T-helper 17 cell (primary cell): ENCODE results near the gene DPH6. TPM values are rescaled to one million over a fixed set of nuclear protein-coding genes. Genes with fewer than 3 reads are reported as not detected.
A peak's percentile ranks its signal among the peaks of the same experiment; 100 is the strongest.

Source experiments
- ATAC-seq: fragments of 150-1000 bp; cut with Tn5 transposase; 2 replicates; pipeline ENCODE4 v1.10.0; 2021; ENCODE audit warnings: mild to moderate bottlenecking, moderate library complexity
- DNase-seq, 3 donors: peaks; one replicate each; pipeline versions ENCODE4 v3.0.0 to v3.0.0-alpha.2; 2020 to 2021
- H3K9me3 ChIP-seq: one replicate; pipeline ENCODE4 v1.7.0; 2013; ENCODE audit warnings: low read length, mild to moderate bottlenecking; ENCODE audit not compliant: control insufficient read depth, poor library complexity, severe bottlenecking
- H3K27ac Mint-ChIP-seq: one replicate; pipeline ENCODE4 v1.8.0; 2022; ENCODE audit warnings: mild to moderate bottlenecking, moderate library complexity, mixed read lengths
- H3K27me3 Mint-ChIP-seq: one replicate; pipeline ENCODE4 v1.8.0; 2022; ENCODE audit warnings: mixed read lengths
- H3K36me3 Mint-ChIP-seq: one replicate; pipeline ENCODE4 v1.8.0; 2022; ENCODE audit warnings: low read depth, mixed read lengths
- H3K4me1 Mint-ChIP-seq: one replicate; pipeline ENCODE4 v1.8.0; 2022; ENCODE audit warnings: mild to moderate bottlenecking, mixed read lengths
- H3K4me3 Mint-ChIP-seq: one replicate; pipeline ENCODE4 v1.8.0; 2022; ENCODE audit warnings: mild to moderate bottlenecking, moderate library complexity, mixed read lengths
- total RNA-seq, 4 donors: library from RNA in 2 of 4; stranded (reverse) in 2 of 4; gene quantifications; one replicate each; pipeline ENCODE4 v1.2.3 and lab custom pipeline; 2022 to 2026

Gene DPH6
- total RNA-seq, 2 donors from 2014 or later: 13.6 to 14.3 TPM

DNA sequence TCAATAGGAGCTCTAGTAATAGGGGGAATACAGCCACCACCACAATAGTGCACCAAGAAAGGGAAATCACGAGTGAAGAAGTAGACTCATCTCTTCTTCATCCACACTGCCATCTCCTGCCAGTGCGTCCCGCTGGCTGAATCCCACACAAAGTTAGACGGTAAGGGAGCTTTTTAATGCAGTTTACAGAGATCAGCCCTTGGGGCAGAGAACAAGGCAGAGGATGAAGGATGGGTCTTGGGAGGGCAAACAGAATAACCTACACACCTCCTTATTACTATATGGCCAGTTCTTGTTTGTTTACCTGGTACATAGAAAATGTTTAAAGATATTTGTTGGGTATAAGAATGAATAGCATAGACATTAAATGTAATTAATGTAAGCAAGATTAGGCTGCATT lies 11.0 kb upstream of the DPH6 start:
- H3K4me3 Mint-ChIP-seq: no peak overlapping the region
- no peaks in the 10 kb centered on the region for H3K9me3 ChIP-seq
- peaks cover 2% of the 10 kb centered on the region for H3K4me1 Mint-ChIP-seq
- DNase-seq: no peak
- H3K27ac Mint-ChIP-seq: no peak overlapping the region
- H3K27me3 Mint-ChIP-seq: peaks cover 5% of the 10 kb centered on the region
- no peaks in the 10 kb centered on the region for H3K36me3 Mint-ChIP-seq
- ATAC-seq: no peak

DNA sequence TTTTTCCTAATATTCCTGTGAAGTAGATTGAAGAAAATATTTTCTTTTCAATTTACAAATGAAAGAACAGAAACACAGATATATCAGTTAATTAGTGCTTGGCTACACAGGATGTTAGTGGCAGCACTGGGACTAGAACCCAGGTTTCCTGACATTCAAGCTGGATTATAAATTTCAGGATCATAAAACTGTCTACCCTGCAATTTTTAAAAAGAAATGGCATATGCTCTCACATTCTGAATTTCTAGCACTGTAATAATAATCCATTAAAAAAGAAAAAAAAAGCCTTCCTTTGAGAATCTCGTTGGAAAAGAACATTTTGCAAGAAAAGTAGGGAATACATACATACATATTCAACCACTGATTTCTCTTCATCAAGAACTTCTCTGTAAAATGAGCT lies 9.3 kb upstream of the DPH6 start:
- Mint-ChIP-seq H3K36me3 (no peaks in the 10 kb centered on the region), H3K4me1 (peaks cover 2% of the 10 kb centered on the region), H3K27ac (no peak overlapping the region), H3K4me3 (no peak overlapping the region), H3K27me3 (peaks cover 5% of the 10 kb centered on the region)
- DNase-seq (no peak), ATAC-seq (no peak)
- H3K9me3 ChIP-seq: no peaks in the 10 kb centered on the region

DNA sequence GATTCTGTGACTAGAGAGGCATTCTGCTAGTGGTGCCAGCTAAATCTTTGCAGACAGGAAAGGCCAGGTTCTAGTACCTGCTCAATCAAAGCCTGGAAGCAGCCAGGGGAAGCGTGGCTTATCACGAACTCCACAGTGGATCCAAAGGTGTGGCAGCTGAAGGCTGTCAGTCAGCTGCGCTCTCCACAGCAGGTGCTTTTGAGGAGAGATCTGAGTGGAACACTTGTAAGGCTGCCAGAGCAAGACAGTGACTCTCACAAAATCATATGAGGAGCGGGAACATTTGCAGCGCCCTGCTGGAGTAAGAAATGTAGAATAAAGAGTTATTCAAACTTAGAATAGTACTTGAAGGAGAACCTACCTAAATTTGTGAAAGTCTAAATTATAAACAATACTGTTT lies 5.0 kb upstream of the DPH6 start:
- ATAC-seq (no peak), DNase-seq (no peak)
- no peak overlapping the region for H3K27ac Mint-ChIP-seq
- no peak overlapping the region for H3K4me3 Mint-ChIP-seq
- no peaks in the 10 kb centered on the region for H3K9me3 ChIP-seq
- peaks cover 2% of the 10 kb centered on the region for H3K4me1 Mint-ChIP-seq
- H3K27me3 Mint-ChIP-seq: peaks cover 5% of the 10 kb centered on the region
- H3K36me3 Mint-ChIP-seq: no peaks in the 10 kb centered on the region

DNA sequence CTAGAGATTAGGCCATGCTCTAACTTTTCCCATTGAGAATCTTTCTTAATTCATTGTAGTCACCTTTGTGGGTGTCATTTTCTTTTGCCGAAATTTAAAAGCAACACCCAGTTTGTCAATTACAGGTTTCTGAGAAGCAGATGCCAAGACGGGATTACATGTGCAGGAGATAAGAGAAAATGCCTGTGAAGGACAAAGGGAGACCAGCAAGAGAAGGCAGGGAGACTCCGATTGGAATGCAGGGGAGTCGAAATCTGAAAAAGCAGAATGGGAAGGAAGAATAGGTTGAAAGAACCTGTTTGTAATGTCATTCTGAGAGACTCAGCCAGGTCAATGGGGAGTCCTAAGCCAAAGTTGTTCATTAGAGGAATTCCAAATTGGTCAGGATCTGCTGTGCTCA lies 3.6 kb upstream of the DPH6 start:
- Mint-ChIP-seq H3K4me3 (no peak overlapping the region), H3K27me3 (peaks cover 2% of the 10 kb centered on the region)

DNA sequence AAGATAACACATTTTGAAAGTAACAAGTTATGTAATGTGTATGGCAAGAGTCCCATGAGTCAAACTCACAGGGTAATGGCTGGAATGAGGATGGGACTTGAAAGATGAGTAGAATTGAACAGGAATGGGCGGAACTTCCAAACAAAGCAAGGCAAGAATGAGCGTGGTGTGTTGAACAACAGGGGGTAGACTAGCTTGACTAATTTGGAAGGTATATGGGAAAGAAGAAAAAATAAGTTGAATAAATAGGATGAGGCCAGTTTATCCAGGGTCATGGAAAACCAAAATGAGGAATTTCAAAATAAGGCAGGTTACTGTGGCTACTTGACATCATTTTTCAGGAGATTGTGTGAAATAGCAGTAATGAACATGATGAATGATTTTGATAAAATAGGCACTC lies 2.5 kb upstream of the DPH6 start:
- peaks cover 14% of the 10 kb centered on the region for H3K4me1 Mint-ChIP-seq
- H3K36me3 Mint-ChIP-seq: peaks cover 2% of the 10 kb centered on the region
- H3K4me3 Mint-ChIP-seq: no peak overlapping the region
- no peaks in the 10 kb centered on the region for H3K9me3 ChIP-seq
- no peak overlapping the region for H3K27ac Mint-ChIP-seq
- DNase-seq (no peak), ATAC-seq (no peak)
- H3K27me3 Mint-ChIP-seq: no peaks in the 10 kb centered on the region

More for the DNA sequence above, 3.6 kb upstream of the DPH6 start:
- peaks cover 13% of the 10 kb centered on the region for H3K4me1 Mint-ChIP-seq
- ATAC-seq: no peak
- H3K9me3 ChIP-seq: no peaks in the 10 kb centered on the region
- no peak for DNase-seq
- peaks cover 2% of the 10 kb centered on the region for H3K36me3 Mint-ChIP-seq
- no peak overlapping the region for H3K27ac Mint-ChIP-seq

DNA sequence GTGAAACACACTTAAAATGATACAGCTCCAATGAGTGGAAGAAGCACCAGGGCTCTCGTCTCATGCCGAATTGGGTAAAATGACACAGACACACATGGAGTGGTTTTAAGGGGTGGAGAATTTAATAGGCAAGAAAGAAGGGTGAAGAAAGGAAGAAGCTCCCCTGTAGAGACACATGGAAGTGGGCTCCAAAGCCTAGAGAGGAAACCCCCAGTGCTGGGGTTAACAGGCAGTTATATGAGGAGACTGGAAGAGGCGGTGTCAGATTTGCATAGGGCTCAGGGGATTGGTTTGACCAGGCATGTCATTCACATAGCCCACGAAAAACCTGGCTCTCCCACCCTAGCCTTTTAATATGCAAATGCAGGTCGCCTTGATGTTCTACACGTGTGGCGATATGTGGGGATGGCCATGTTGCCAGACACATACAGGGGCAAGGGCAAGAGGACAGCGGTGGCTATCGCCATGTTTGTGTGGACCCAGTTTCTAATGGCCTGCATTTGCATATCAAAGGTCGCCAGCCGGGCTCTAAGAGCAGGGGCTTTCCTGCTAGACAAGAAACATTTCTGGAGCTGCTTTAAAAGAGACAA lies 1.9 kb upstream of the DPH6 start:
- no peaks in the 10 kb centered on the region for H3K27me3 Mint-ChIP-seq
- no peak overlapping the region for H3K4me3 Mint-ChIP-seq
- peaks cover 14% of the 10 kb centered on the region for H3K4me1 Mint-ChIP-seq
- H3K9me3 ChIP-seq: no peaks in the 10 kb centered on the region
- ATAC-seq: no peak
- H3K36me3 Mint-ChIP-seq: peaks cover 2% of the 10 kb centered on the region
- DNase-seq: no peak
- no peak overlapping the region for H3K27ac Mint-ChIP-seq

GRCh38 chr15:35546511-35547381 lies 781 bp upstream of the DPH6 start:
- Mint-ChIP-seq H3K27ac (peak overlapping the region; percentile 99), H3K36me3 (peaks cover 2% of the 10 kb centered on the region), H3K4me1 (peaks cover 14% of the 10 kb centered on the region), H3K4me3 (peak overlapping the region; percentile 98), H3K27me3 (no peaks in the 10 kb centered on the region)
- DNase-seq (no peak), ATAC-seq (no peak)
- no peaks in the 10 kb centered on the region for H3K9me3 ChIP-seq

DNA sequence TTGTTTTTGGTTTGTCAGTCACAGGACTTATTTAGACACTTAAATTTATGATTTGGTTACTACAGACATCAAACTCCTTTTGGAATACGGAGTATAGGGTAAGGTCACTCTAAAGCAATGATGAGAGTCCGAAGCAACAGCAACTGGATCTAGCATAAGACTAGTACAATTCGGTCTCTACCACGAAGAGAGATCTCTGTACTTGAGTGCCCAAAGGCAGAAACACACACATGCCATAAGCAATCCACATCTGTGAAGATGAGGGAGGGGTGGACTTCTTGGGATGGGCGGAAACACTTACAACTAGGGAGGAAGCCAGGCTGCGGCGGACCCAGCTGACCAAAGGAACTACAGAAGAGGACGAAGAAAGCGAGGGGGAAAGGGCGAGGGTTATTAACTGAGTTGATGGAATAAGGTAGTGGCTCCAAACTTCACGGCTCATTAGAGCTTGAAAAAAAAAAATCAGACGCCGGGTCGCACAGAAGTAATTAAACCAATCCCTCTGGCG lies 595 bp downstream of the DPH6 start:
- Mint-ChIP-seq H3K36me3 (peaks cover 5% of the 10 kb centered on the region), H3K27me3 (no peaks in the 10 kb centered on the region), H3K27ac (peak overlapping the region; percentile 99), H3K4me3 (peak overlapping the region; percentile 98), H3K4me1 (peaks cover 17% of the 10 kb centered on the region)
- DNase-seq (no peak), ATAC-seq (peak; percentile 1)
- H3K9me3 ChIP-seq: no peaks in the 10 kb centered on the region

DNA sequence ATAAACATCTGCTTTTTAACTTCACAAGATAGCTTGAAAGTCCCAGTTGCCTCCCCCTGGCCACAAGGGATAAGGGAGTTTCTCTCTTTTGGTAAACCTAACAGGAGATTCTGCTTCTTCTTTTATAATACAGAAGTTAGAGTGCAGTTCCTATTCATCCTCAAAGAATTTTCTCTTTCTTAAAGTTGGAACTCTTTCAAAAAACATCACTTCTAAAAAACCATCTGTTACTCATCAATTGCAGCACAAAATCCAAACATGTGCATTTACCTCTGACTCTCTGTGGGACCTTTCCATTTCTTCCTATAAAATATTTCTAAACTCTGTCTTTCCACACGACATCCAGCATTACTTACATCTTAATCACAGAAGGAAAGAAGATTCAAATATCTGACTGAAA lies 5.1 kb downstream of the DPH6 start:
- DNase-seq (no peak), ATAC-seq (no peak)
- H3K27ac Mint-ChIP-seq: no peak overlapping the region
- no peak overlapping the region for H3K4me3 Mint-ChIP-seq
- peaks cover 19% of the 10 kb centered on the region for H3K4me1 Mint-ChIP-seq
- H3K27me3 Mint-ChIP-seq: no peaks in the 10 kb centered on the region
- H3K9me3 ChIP-seq: no peaks in the 10 kb centered on the region
- H3K36me3 Mint-ChIP-seq: peaks cover 8% of the 10 kb centered on the region

- H3K9me3 ChIP-seq: no peaks in the 10 kb centered on the region
- Mint-ChIP-seq H3K4me1 (peaks cover 13% of the 10 kb centered on the region), H3K27me3 (no peaks in the 10 kb centered on the region), H3K36me3 (peaks cover 6% of the 10 kb centered on the region), H3K4me3 (no peak overlapping the region), H3K27ac (no peak overlapping the region)
- no peak for ATAC-seq
- DNase-seq: no peak
These were observed 5.9 kb downstream of the DPH6 start for GRCh38 chr15:35540021-35540420.

DNA sequence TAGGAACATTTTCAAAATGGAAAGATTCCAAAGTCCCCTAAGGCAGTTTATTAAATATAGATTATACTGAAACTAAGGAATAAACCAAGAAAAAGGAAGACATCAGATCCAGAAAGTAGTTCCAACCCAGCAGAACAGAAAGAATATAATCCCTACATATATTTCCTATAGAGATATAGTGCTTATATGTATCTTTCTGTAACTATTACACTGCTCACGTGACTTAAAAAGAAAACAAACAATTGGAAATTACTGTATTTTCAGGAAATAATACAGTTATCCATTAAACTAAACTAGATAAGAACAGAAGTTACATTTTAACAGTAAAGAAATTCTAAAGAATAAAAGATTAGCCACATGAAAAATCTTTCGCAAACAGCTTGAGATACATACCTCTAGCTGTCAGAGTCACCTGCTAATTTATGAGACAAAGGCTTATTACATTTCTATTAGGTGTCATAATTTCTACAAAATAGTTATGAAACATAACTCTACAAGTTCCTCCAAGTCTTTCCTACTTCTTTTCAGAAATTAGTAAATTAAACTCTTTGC lies 10.5 kb downstream of the DPH6 start:
- no peaks in the 10 kb centered on the region for H3K27me3 Mint-ChIP-seq
- no peak overlapping the region for H3K27ac Mint-ChIP-seq
- peaks cover 14% of the 10 kb centered on the region for H3K36me3 Mint-ChIP-seq
- DNase-seq: no peak
- H3K4me3 Mint-ChIP-seq: no peak overlapping the region
- no peaks in the 10 kb centered on the region for H3K9me3 ChIP-seq
- peaks cover 14% of the 10 kb centered on the region for H3K4me1 Mint-ChIP-seq
- ATAC-seq: no peak

- H3K9me3 ChIP-seq: no peaks in the 10 kb centered on the region
- H3K36me3 Mint-ChIP-seq: peaks cover 17% of the 10 kb centered on the region
- no peak for ATAC-seq
- no peak overlapping the region for H3K27ac Mint-ChIP-seq
- no peak overlapping the region for H3K4me3 Mint-ChIP-seq
- H3K27me3 Mint-ChIP-seq: no peaks in the 10 kb centered on the region
- no peak for DNase-seq
- peaks cover 14% of the 10 kb centered on the region for H3K4me1 Mint-ChIP-seq
These were observed 12.5 kb downstream of the DPH6 start for GRCh38 chr15:35533130-35534110.

DNA sequence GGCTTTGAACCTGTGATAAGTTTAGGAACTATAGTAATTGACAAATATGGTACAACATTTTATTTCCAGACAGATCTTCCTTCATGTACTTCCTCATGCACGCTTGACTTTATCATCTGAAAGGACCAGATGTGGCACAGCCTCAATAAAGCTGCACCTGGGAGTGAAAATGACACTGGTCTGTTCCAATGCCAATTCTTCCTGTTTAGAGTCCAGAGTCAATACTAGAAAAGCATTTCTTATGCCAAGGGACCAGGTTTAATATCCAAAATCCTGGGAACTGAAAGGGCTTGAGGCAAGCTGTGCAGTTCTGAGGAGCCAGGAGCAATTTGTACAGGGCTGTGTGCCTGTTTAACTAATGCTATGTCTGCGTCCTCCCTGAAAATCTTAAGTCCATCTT lies 15.3 kb downstream of the DPH6 start:
- Mint-ChIP-seq H3K4me1 (peaks cover 14% of the 10 kb centered on the region), H3K4me3 (no peak overlapping the region), H3K27ac (no peak overlapping the region), H3K27me3 (no peaks in the 10 kb centered on the region), H3K36me3 (peaks cover 19% of the 10 kb centered on the region)
- DNase-seq (no peak), ATAC-seq (no peak)
- no peaks in the 10 kb centered on the region for H3K9me3 ChIP-seq
